Endothelial cell (in vitro differentiated cells): ENCODE data around the gene FGF19. TPM values are rescaled to one million over a fixed set of nuclear protein-coding genes. Genes with fewer than 3 reads are reported as not detected.

Source experiments
- DNase-seq: peaks from one replicate; pipeline ENCODE4 v3.0.0; 2021; ENCODE audit warnings: low spot score
- H3K27ac Mint-ChIP-seq: one replicate; pipeline ENCODE4 v1.8.0; 2021; ENCODE audit warnings: mixed read lengths, inconsistent platforms; ENCODE audit not compliant: unreplicated experiment
- H3K27me3 Mint-ChIP-seq: one replicate; pipeline ENCODE4 v1.8.0; 2021; ENCODE audit warnings: mild to moderate bottlenecking, moderate library complexity, mixed read lengths, inconsistent platforms; ENCODE audit not compliant: unreplicated experiment
- H3K36me3 Mint-ChIP-seq: one replicate; pipeline ENCODE4 v1.8.0; 2021; ENCODE audit warnings: mild to moderate bottlenecking, low read depth, mixed read lengths, inconsistent platforms; ENCODE audit not compliant: unreplicated experiment
- H3K4me1 Mint-ChIP-seq: one replicate; pipeline ENCODE4 v1.8.0; 2021; ENCODE audit warnings: mild to moderate bottlenecking, mixed read lengths, inconsistent platforms; ENCODE audit not compliant: unreplicated experiment
- H3K4me3 Mint-ChIP-seq: one replicate; pipeline ENCODE4 v1.8.0; 2021; ENCODE audit warnings: mild to moderate bottlenecking, mixed read lengths, inconsistent platforms; ENCODE audit not compliant: unreplicated experiment
- H3K9me3 Mint-ChIP-seq: one replicate; pipeline ENCODE4 v1.8.0; 2021; ENCODE audit warnings: mixed read lengths, inconsistent platforms; ENCODE audit not compliant: unreplicated experiment
- total RNA-seq: library from RNA; stranded (reverse); fragmentation: NEBNext Ultra II Directional; extraction: Animal tissue kit (Norgen Biotek cat#: 25700); gene quantifications from one replicate; pipeline ENCODE4 v1.2.1, GENCODE V29; 2021; ENCODE audit not compliant: unreplicated experiment
- TF ChIP-seq, protein P1 (sequence below): fragments of 200-600 bp; sonication (generic); IDR thresholded peaks from one replicate; pipeline ENCODE4 v1.5.0; 2021; ENCODE audit warnings: antibody characterized with exemption; ENCODE audit not compliant: unreplicated experiment

FGF19 gene
- total RNA-seq, 1 donor from 2014 or later = not detected

DNA sequence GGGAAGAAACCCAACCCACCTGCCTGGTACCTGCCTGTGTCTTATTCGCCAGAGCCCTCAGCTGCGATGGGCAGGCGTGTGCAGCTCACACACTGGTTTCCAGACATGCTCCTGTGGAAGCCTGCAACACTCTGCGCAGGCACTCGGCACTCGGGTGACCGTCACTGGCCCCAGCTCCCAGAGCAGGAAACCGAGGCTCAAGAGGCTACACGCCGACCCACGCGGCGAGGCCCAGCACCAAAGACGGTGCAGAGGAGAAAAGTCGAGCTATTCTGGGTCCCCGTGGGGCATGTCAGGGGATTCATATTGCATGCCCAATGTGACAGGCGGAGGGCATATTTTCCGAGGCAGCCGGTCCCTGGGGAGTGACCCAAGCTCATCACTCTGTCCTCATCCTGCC lies 11.6 kb upstream of the FGF19 start:
- H3K4me1 Mint-ChIP-seq = no peaks in the 10 kb centered on the region
- no peaks in the 10 kb centered on the region for H3K9me3 Mint-ChIP-seq
- no peak overlapping the region for H3K27ac Mint-ChIP-seq
- H3K27me3 Mint-ChIP-seq = peaks cover 3% of the 10 kb centered on the region
- H3K36me3 Mint-ChIP-seq = no peaks in the 10 kb centered on the region
- no peak overlapping the region for H3K4me3 Mint-ChIP-seq
- TF ChIP-seq, protein P1, sequence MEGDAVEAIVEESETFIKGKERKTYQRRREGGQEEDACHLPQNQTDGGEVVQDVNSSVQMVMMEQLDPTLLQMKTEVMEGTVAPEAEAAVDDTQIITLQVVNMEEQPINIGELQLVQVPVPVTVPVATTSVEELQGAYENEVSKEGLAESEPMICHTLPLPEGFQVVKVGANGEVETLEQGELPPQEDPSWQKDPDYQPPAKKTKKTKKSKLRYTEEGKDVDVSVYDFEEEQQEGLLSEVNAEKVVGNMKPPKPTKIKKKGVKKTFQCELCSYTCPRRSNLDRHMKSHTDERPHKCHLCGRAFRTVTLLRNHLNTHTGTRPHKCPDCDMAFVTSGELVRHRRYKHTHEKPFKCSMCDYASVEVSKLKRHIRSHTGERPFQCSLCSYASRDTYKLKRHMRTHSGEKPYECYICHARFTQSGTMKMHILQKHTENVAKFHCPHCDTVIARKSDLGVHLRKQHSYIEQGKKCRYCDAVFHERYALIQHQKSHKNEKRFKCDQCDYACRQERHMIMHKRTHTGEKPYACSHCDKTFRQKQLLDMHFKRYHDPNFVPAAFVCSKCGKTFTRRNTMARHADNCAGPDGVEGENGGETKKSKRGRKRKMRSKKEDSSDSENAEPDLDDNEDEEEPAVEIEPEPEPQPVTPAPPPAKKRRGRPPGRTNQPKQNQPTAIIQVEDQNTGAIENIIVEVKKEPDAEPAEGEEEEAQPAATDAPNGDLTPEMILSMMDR = no peak
- DNase-seq = no peak

GRCh38 chr11:69711822-69712801 lies 8.3 kb upstream of the FGF19 start:
- no peak overlapping the region for H3K4me3 Mint-ChIP-seq
- H3K9me3 Mint-ChIP-seq = no peaks in the 10 kb centered on the region
- peaks cover 7% of the 10 kb centered on the region for H3K4me1 Mint-ChIP-seq
- H3K27ac Mint-ChIP-seq = peak overlapping the region; percentile 70
- TF ChIP-seq, protein P1 = no peak
- H3K36me3 Mint-ChIP-seq = no peaks in the 10 kb centered on the region
- peaks cover 1% of the 10 kb centered on the region for H3K27me3 Mint-ChIP-seq
- no peak for DNase-seq

GRCh38 chr11:69708736-69709401 lies 5.0 kb upstream of the FGF19 start:
- Mint-ChIP-seq H3K27me3 (peaks cover 4% of the 10 kb centered on the region), H3K4me3 (no peak overlapping the region), H3K4me1 (peaks cover 7% of the 10 kb centered on the region), H3K27ac (no peak overlapping the region), H3K9me3 (no peaks in the 10 kb centered on the region), H3K36me3 (no peaks in the 10 kb centered on the region)
- TF ChIP-seq, protein P1 = no peak
- DNase-seq = no peak

- Mint-ChIP-seq H3K4me3 (no peak overlapping the region), H3K27ac (no peak overlapping the region), H3K9me3 (no peaks in the 10 kb centered on the region), H3K27me3 (peaks cover 8% of the 10 kb centered on the region), H3K36me3 (no peaks in the 10 kb centered on the region), H3K4me1 (peaks cover 11% of the 10 kb centered on the region)
- TF ChIP-seq, protein P1 = no peak
- DNase-seq = no peak
Observed at GRCh38 chr11:69707176-69707575, 3.4 kb upstream of the FGF19 start.
